H9 (cell line): ENCODE data around the gene NDRG2. TPM values are rescaled to one million over a fixed set of nuclear protein-coding genes. Genes with fewer than 3 reads are reported as not detected.

Experiments
- DNase-seq: peaks from one replicate; pipeline ENCODE4 v3.0.0-alpha.2; 2017
- H2AFZ ChIP-seq: one replicate; pipeline ENCODE4 v1.6.1; 2013; ENCODE audit warnings: mild to moderate bottlenecking, low read length, control low read depth, moderate library complexity
- H2AK5ac ChIP-seq: 2 replicates; pipeline ENCODE4 v1.6.1; 2013; ENCODE audit warnings: low read length, control low read depth, mixed read lengths; ENCODE audit not compliant: insufficient read length
- H2BK120ac ChIP-seq: one replicate; pipeline ENCODE4 v1.6.1; 2013; ENCODE audit warnings: low read depth, mild to moderate bottlenecking, low read length, control low read depth, inconsistent platforms; ENCODE audit not compliant: poor library complexity, severe bottlenecking
- H2BK12ac ChIP-seq: 2 replicates; pipeline ENCODE4 v1.6.1; 2013; ENCODE audit warnings: low read length, control low read depth, mixed read lengths, low read depth; ENCODE audit not compliant: insufficient read length
- H2BK15ac ChIP-seq: 2 replicates; pipeline ENCODE4 v1.6.1; 2013; ENCODE audit warnings: low read depth, low read length, control low read depth
- H2BK20ac ChIP-seq: one replicate; pipeline ENCODE4 v1.6.1; 2013; ENCODE audit warnings: low read depth, mild to moderate bottlenecking, low read length, control low read depth, inconsistent platforms; ENCODE audit not compliant: poor library complexity, severe bottlenecking
- H2BK5ac ChIP-seq: 2 replicates; pipeline ENCODE4 v1.6.1; 2013; ENCODE audit warnings: low read length, control low read depth, mixed read lengths; ENCODE audit not compliant: insufficient read length
- H3K14ac ChIP-seq: 2 replicates; pipeline ENCODE4 v1.6.1; 2013; ENCODE audit warnings: low read length, control low read depth; ENCODE audit not compliant: insufficient read depth
- H3K18ac ChIP-seq: 2 replicates; pipeline ENCODE4 v1.6.1; 2013; ENCODE audit warnings: low read depth, mild to moderate bottlenecking, mixed read lengths, low read length, control low read depth; ENCODE audit not compliant: insufficient read length
- H3K23ac ChIP-seq: 2 replicates; pipeline ENCODE4 v1.6.1; 2013; ENCODE audit warnings: low read length, control low read depth, mixed read lengths, low read depth; ENCODE audit not compliant: insufficient read length
- H3K23me2 ChIP-seq: 2 replicates; pipeline ENCODE4 v1.6.1; 2013; ENCODE audit warnings: low read depth, mild to moderate bottlenecking, mixed read lengths, low read length, control low read depth; ENCODE audit not compliant: insufficient read length, poor library complexity, severe bottlenecking
- H3K27ac ChIP-seq: 2 replicates; pipeline ENCODE4 v1.5.1; 2013; ENCODE audit warnings: low read length, control low read depth, mixed read lengths, low read depth; ENCODE audit not compliant: insufficient read length
- H3K27me3 ChIP-seq: 2 replicates; pipeline ENCODE4 v1.6.1; 2013; ENCODE audit warnings: low read length, control low read depth, inconsistent platforms; ENCODE audit not compliant: insufficient read depth
- H3K4ac ChIP-seq: 2 replicates; pipeline ENCODE4 v1.6.1; 2013; ENCODE audit warnings: low read depth, mild to moderate bottlenecking, control low read depth, inconsistent platforms, low read length, moderate library complexity
- H3K4me1 ChIP-seq: 2 replicates; pipeline ENCODE4 v1.6.1; 2013; ENCODE audit warnings: low read length, control low read depth, inconsistent platforms; ENCODE audit not compliant: insufficient read depth
- H3K4me2 ChIP-seq: 2 replicates; pipeline ENCODE4 v1.6.1; 2013; ENCODE audit warnings: low read length, control low read depth, mixed read lengths; ENCODE audit not compliant: insufficient read length, insufficient read depth
- H3K56ac ChIP-seq: 2 replicates; pipeline ENCODE4 v1.6.1; 2013; ENCODE audit warnings: low read depth, mild to moderate bottlenecking, mixed read lengths, low read length, control low read depth; ENCODE audit not compliant: insufficient read length
- H3K79me1 ChIP-seq: 2 replicates; pipeline ENCODE4 v1.6.1; 2013; ENCODE audit warnings: low read depth, mild to moderate bottlenecking, moderate library complexity, low read length, control low read depth, inconsistent platforms; ENCODE audit not compliant: insufficient read depth, poor library complexity, severe bottlenecking
- H3K79me2 ChIP-seq: 2 replicates; pipeline ENCODE4 v1.6.1; 2013; ENCODE audit warnings: low read length, control low read depth, inconsistent platforms; ENCODE audit not compliant: insufficient read depth
- H3K9ac ChIP-seq: 2 replicates; pipeline ENCODE4 v1.6.1; 2013; ENCODE audit warnings: low read length, control low read depth, mixed read lengths; ENCODE audit not compliant: insufficient read length; ENCODE audit errors: extremely low read depth
- H3K9me3 ChIP-seq: one replicate; pipeline ENCODE4 v1.6.1; 2013; ENCODE audit warnings: low read depth, low read length, inconsistent platforms; ENCODE audit not compliant: control insufficient read depth
- H3T11ph ChIP-seq: one replicate; pipeline ENCODE4 v1.6.1; 2013; ENCODE audit warnings: mild to moderate bottlenecking, low read length, control low read depth, inconsistent platforms
- H4K20me1 ChIP-seq: one replicate; pipeline ENCODE4 v1.6.1; 2013; ENCODE audit not compliant: control insufficient read depth, insufficient read length, insufficient read depth
- H4K5ac ChIP-seq: 2 replicates; pipeline ENCODE4 v1.6.1; 2013; ENCODE audit warnings: low read depth, mild to moderate bottlenecking, mixed read lengths, low read length, control low read depth; ENCODE audit not compliant: insufficient read length
- H4K8ac ChIP-seq: replicated peaks from 2 replicates; pipeline ENCODE4 v1.6.1; 2013; ENCODE audit warnings: low read length, control low read depth, mixed read lengths, low read depth; ENCODE audit not compliant: insufficient read length
- H4K91ac ChIP-seq: 2 replicates; pipeline ENCODE4 v1.6.1; 2013; ENCODE audit warnings: low read depth, mild to moderate bottlenecking, moderate library complexity, mixed read lengths, low read length, control low read depth; ENCODE audit not compliant: insufficient read length
- H3K27ac Mint-ChIP-seq, 3 experiments: 2 replicates in 2 of 3; 3 replicates in 1 of 3; pipeline ENCODE4 v1.8.0; 2020 to 2021; ENCODE audit warnings: mixed read lengths in 3 of 3, mild to moderate bottlenecking in 1 of 3, moderate library complexity in 1 of 3
- H3K27me3 Mint-ChIP-seq: 2 replicates; pipeline ENCODE4 v1.8.0; 2021; ENCODE audit warnings: low read depth, mild to moderate bottlenecking, moderate library complexity, mixed read lengths
- H3K36me3 Mint-ChIP-seq, 3 experiments: 2 replicates in 2 of 3; 3 replicates in 1 of 3; pipeline ENCODE4 v1.8.0; 2020 to 2021; ENCODE audit warnings: low read depth in 3 of 3, mixed read lengths in 3 of 3; ENCODE audit not compliant: insufficient read depth in 1 of 3
- H3K4me1 Mint-ChIP-seq, 2 experiments: 2 replicates each; pipeline ENCODE4 v1.8.0; 2020; ENCODE audit warnings: mixed read lengths in 2 of 2
- H3K4me3 Mint-ChIP-seq, 2 experiments: 2 replicates in 1 of 2; 3 replicates in 1 of 2; pipeline ENCODE4 v1.8.0; 2020 to 2021; ENCODE audit warnings: mild to moderate bottlenecking in 2 of 2, mixed read lengths in 2 of 2, moderate library complexity in 1 of 2
- H3K9me3 Mint-ChIP-seq, 2 experiments: 2 replicates in 1 of 2; 3 replicates in 1 of 2; pipeline ENCODE4 v1.8.0; 2020; ENCODE audit warnings: mild to moderate bottlenecking in 2 of 2, mixed read lengths in 2 of 2, moderate library complexity in 1 of 2
- WGBS: extraction: QIAGEN DNeasy Blood & Tissue Kit; methylation state at CpG from one replicate; pipeline ENCODE4 v1.1.7; 2013; ENCODE audit warnings: missing lambda C conversion rate, low lambda C conversion rate, mixed read lengths; ENCODE audit not compliant: insufficient read length; ENCODE audit errors: extremely low coverage; 5-methylcytosine and 5-hydroxymethylcytosine counted together
- total RNA-seq: library from RNA; stranded (reverse); gene quantifications from 2 replicates; pipeline ENCODE4 v1.2.1, GENCODE V29; 2021
- TF ChIP-seq, protein P1 (sequence below): fragments of 200-600 bp; sonication (generic); conservative IDR thresholded peaks from 3 replicates; pipeline ENCODE4 v1.8.0; 2021; ENCODE audit warnings: antibody characterized with exemption, mild to moderate bottlenecking

NDRG2 gene
- total RNA-seq, 1 experiment from 2014 or later, result 20.6 TPM

DNA sequence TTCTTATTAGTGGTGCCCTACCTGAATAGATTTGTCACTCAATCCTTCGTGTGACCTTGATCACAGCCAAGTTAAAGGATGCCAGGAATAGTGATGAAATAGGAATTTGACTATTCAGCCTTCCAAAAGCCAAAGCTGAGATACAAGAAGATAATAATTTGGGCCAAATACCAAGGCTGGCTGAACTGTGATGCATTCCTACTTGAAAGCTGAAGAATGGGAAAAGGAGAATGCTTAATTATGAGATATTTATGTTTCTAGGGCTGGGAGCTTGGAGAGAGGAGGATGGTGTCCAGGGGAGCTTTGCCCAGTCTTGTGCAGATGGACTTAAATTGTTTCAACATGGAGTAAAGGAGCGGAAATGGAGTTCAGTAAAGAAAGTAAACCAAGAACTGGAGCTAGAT lies 22.5 kb upstream of the NDRG2 start:
- WGBS, result no CpG with 5 or more reads among the region's 2 CpGs
- no peak overlapping the region for H3K14ac ChIP-seq
- H4K91ac ChIP-seq, result no peak overlapping the region
- Mint-ChIP-seq H3K4me3 (no peak overlapping the region), H3K9me3 (no peaks in the 10 kb centered on the region), H3K27me3 (peaks cover 25% of the 10 kb centered on the region), H3K36me3 (no peaks in the 10 kb centered on the region), H3K4me1 (peaks cover 4% of the 10 kb centered on the region in 2 experiments; a peak in 3 of 4 replicates), H3K27ac (no peak overlapping the region)
- H3T11ph ChIP-seq, result no peak overlapping the region
- H3K9ac ChIP-seq, result no peak overlapping the region
- no peak overlapping the region for H3K18ac ChIP-seq
- H3K79me1 ChIP-seq, result no peaks in the 10 kb centered on the region
- no peak overlapping the region for H3K23ac ChIP-seq
- H4K8ac ChIP-seq, result no peak overlapping the region
- H3K23me2 ChIP-seq, result no peaks in the 10 kb centered on the region
- no peak overlapping the region for H4K5ac ChIP-seq
- H2BK15ac ChIP-seq, result no peak overlapping the region
- H2BK12ac ChIP-seq, result no peak overlapping the region
- H2AFZ ChIP-seq, result no peak overlapping the region
- no peaks in the 10 kb centered on the region for H3K27me3 ChIP-seq
- no peak overlapping the region for H2BK20ac ChIP-seq
- no peak overlapping the region for H3K4ac ChIP-seq
- H3K79me2 ChIP-seq, result no peaks in the 10 kb centered on the region
- H4K20me1 ChIP-seq, result no peaks in the 10 kb centered on the region
- no peak overlapping the region for H3K4me2 ChIP-seq
- no peaks in the 10 kb centered on the region for H3K9me3 ChIP-seq
- TF ChIP-seq, protein P1, sequence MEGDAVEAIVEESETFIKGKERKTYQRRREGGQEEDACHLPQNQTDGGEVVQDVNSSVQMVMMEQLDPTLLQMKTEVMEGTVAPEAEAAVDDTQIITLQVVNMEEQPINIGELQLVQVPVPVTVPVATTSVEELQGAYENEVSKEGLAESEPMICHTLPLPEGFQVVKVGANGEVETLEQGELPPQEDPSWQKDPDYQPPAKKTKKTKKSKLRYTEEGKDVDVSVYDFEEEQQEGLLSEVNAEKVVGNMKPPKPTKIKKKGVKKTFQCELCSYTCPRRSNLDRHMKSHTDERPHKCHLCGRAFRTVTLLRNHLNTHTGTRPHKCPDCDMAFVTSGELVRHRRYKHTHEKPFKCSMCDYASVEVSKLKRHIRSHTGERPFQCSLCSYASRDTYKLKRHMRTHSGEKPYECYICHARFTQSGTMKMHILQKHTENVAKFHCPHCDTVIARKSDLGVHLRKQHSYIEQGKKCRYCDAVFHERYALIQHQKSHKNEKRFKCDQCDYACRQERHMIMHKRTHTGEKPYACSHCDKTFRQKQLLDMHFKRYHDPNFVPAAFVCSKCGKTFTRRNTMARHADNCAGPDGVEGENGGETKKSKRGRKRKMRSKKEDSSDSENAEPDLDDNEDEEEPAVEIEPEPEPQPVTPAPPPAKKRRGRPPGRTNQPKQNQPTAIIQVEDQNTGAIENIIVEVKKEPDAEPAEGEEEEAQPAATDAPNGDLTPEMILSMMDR, result no peak
- H2BK5ac ChIP-seq, result no peak overlapping the region
- H2BK120ac ChIP-seq, result no peak overlapping the region
- no peak overlapping the region for H3K56ac ChIP-seq
- H3K4me1 ChIP-seq, result no peaks in the 10 kb centered on the region
- no peak overlapping the region for H2AK5ac ChIP-seq
- DNase-seq, result no peak
- no peak overlapping the region for H3K27ac ChIP-seq
